Measurements from ENCODE around the gene SLC7A11.

Gene SLC7A11

GRCh38 chr4:138226351-138226750, 15.8 kb downstream of the SLC7A11 start:
- no peak overlapping the region for H3K27ac Mint-ChIP-seq
- no peaks in the 10 kb centered on the region for H3K36me3 Mint-ChIP-seq (ENCODE audit: low read depth)
- H3K27me3 Mint-ChIP-seq (ENCODE audit: low read depth, poor library complexity), result no peaks in the 10 kb centered on the region
- peaks cover 10% of the 10 kb centered on the region for H3K4me1 Mint-ChIP-seq
- TF ChIP-seq, protein P1, sequence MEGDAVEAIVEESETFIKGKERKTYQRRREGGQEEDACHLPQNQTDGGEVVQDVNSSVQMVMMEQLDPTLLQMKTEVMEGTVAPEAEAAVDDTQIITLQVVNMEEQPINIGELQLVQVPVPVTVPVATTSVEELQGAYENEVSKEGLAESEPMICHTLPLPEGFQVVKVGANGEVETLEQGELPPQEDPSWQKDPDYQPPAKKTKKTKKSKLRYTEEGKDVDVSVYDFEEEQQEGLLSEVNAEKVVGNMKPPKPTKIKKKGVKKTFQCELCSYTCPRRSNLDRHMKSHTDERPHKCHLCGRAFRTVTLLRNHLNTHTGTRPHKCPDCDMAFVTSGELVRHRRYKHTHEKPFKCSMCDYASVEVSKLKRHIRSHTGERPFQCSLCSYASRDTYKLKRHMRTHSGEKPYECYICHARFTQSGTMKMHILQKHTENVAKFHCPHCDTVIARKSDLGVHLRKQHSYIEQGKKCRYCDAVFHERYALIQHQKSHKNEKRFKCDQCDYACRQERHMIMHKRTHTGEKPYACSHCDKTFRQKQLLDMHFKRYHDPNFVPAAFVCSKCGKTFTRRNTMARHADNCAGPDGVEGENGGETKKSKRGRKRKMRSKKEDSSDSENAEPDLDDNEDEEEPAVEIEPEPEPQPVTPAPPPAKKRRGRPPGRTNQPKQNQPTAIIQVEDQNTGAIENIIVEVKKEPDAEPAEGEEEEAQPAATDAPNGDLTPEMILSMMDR (IDR thresholded peaks at IDR 0.05), result no peak
- no peak overlapping the region for H3K4me3 Mint-ChIP-seq
- no peaks in the 10 kb centered on the region for H3K9me3 Mint-ChIP-seq
- DNase-seq, result no peak

GRCh38 chr4:138225477-138225876, 16.7 kb downstream of the SLC7A11 start:
- DNase-seq, result no peak
- Mint-ChIP-seq H3K9me3 (no peaks in the 10 kb centered on the region), H3K36me3 (ENCODE audit: low read depth) (no peaks in the 10 kb centered on the region), H3K27ac (peak overlapping the region; percentile 2), H3K4me3 (no peak overlapping the region), H3K4me1 (peaks cover 10% of the 10 kb centered on the region), H3K27me3 (ENCODE audit: low read depth, poor library complexity) (no peaks in the 10 kb centered on the region)
- TF ChIP-seq, protein P1 (IDR thresholded peaks at IDR 0.05), result no peak

DNA sequence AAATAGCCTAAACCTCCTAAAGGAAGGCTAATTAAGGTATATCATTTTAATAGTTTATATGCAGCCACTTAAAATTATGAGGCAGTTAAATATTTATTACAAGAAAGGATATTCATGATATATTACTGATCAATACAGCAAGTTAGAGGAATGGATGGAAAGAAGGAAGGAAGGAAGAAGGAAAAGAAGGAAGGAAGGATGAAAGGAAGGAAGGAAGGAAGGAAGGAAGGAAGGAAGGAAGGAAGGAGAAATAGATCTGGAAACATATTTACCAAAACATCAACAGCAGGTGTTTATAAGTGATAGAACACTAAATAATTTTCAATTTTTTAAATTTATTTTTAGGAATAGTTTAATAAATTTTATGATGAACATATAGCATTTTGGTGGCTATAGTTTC, 17.5 kb downstream of the SLC7A11 start:
- Mint-ChIP-seq H3K27me3 (ENCODE audit: low read depth, poor library complexity) (no peaks in the 10 kb centered on the region), H3K27ac (no peak overlapping the region), H3K4me3 (no peak overlapping the region), H3K9me3 (no peaks in the 10 kb centered on the region), H3K36me3 (ENCODE audit: low read depth) (no peaks in the 10 kb centered on the region), H3K4me1 (peaks cover 10% of the 10 kb centered on the region)
- TF ChIP-seq, protein P1 (IDR thresholded peaks at IDR 0.05), result no peak
- DNase-seq, result no peak

DNA sequence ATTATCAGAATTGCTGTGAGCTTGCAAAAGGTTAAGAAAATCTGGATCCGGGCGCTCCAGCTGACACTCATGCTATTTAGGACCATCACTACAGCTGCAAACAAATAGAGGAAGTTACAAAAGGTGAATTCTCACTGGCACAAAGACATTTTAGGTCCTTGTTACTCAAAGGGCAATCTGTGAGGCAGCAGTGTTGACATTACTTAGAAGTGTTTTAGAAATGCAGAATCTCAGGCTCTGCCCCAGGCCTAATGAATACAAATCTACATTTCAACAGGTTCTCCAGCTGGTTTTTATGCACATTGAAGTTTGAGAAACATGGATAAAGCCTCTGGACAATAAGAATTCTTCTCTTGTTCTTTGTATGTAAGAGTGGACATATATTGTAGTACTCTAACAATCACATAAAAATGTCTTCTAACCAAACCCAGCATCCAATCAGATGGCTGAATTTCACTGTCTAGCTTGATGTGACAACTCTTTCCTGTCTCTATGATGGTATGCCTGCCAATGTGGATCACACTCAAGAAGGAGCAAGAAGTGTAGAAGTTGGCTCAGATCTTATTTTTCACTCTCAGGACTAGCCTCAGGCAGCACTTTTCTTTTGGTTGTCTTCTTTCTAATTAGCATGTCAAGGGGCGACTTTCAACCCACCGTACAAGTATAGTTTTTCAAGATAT, 18.8 kb downstream of the SLC7A11 start:
- no peak for DNase-seq
- TF ChIP-seq, protein P1 (IDR thresholded peaks at IDR 0.05), result no peak
- Mint-ChIP-seq H3K4me3 (no peak overlapping the region), H3K9me3 (no peaks in the 10 kb centered on the region), H3K36me3 (ENCODE audit: low read depth) (no peaks in the 10 kb centered on the region), H3K4me1 (peaks cover 10% of the 10 kb centered on the region), H3K27ac (no peak overlapping the region), H3K27me3 (ENCODE audit: low read depth, poor library complexity) (no peaks in the 10 kb centered on the region)

GRCh38 chr4:138222046-138222445, 20.1 kb downstream of the SLC7A11 start:
- no peak overlapping the region for H3K27ac Mint-ChIP-seq

More at GRCh38 chr4:138222046-138222445, 20.1 kb downstream of the SLC7A11 start:
- Mint-ChIP-seq H3K9me3 (no peaks in the 10 kb centered on the region), H3K4me3 (no peak overlapping the region), H3K27me3 (ENCODE audit: low read depth, poor library complexity) (no peaks in the 10 kb centered on the region), H3K4me1 (peaks cover 11% of the 10 kb centered on the region), H3K36me3 (ENCODE audit: low read depth) (no peaks in the 10 kb centered on the region)
- TF ChIP-seq, protein P1 (IDR thresholded peaks at IDR 0.05), result no peak
- DNase-seq, result no peak
